DND-41 (cell line): ENCODE results near the gene AKT3.

Experiments
- ATAC-seq: fragments of 200-7000 bp; cut with Tn5 transposase; 3 replicates; pipeline ENCODE4 v1.9.1; 2021; ENCODE audit warnings: low read depth; ENCODE audit not compliant: insufficient read depth
- DNase-seq: peaks from one replicate; pipeline ENCODE4 v3.0.0-alpha.2; 2020
- H2AFZ ChIP-seq: 2 replicates; pipeline ENCODE4 v1.6.0; 2012; ENCODE audit warnings: low read depth, low read length
- H3K27ac ChIP-seq: 2 replicates; pipeline ENCODE4 v1.5.1; 2012; ENCODE audit warnings: low read length, inconsistent platforms
- H3K27me3 ChIP-seq: fragments of 200-600 bp; sonication (generic); 2 replicates; pipeline ENCODE4 v1.6.0; 2012; ENCODE audit warnings: low read length, mild to moderate bottlenecking, inconsistent platforms; ENCODE audit not compliant: insufficient read depth, poor library complexity
- H3K36me3 ChIP-seq: 2 replicates; pipeline ENCODE4 v1.5.1; 2012; ENCODE audit warnings: low read length, inconsistent platforms; ENCODE audit not compliant: insufficient read depth
- H3K4me1 ChIP-seq: 2 replicates; pipeline ENCODE4 v1.5.1; 2012; ENCODE audit warnings: mild to moderate bottlenecking, low read length; ENCODE audit not compliant: insufficient read depth
- H3K4me2 ChIP-seq: 2 replicates; pipeline ENCODE4 v1.6.0; 2012; ENCODE audit warnings: mild to moderate bottlenecking, moderate library complexity, low read length, inconsistent platforms; ENCODE audit not compliant: insufficient read depth
- H3K4me3 ChIP-seq, 2 experiments: fragments of 200-600 bp in 1 of 2; shearing (Covaris generic) in 1 of 2; 2 replicates each; pipeline ENCODE4 v1.5.1; 2012 to 2016; ENCODE audit warnings: inconsistent platforms in 2 of 2, low read length in 2 of 2, mild to moderate bottlenecking in 2 of 2, low read depth in 1 of 2, moderate library complexity in 1 of 2
- H3K79me2 ChIP-seq: 2 replicates; pipeline ENCODE4 v1.6.0; 2012; ENCODE audit warnings: low read length, inconsistent platforms; ENCODE audit not compliant: insufficient read depth
- H3K9ac ChIP-seq: 2 replicates; pipeline ENCODE4 v1.6.0; 2012; ENCODE audit warnings: low read depth, mild to moderate bottlenecking, inconsistent platforms, low read length, moderate library complexity
- H3K9me3 ChIP-seq: 2 replicates; pipeline ENCODE4 v1.5.1; 2012; ENCODE audit warnings: low read length, moderate library complexity, mild to moderate bottlenecking, inconsistent platforms; ENCODE audit not compliant: insufficient read depth, severe bottlenecking
- H4K20me1 ChIP-seq: 2 replicates; pipeline ENCODE4 v1.6.0; 2012; ENCODE audit warnings: low read length; ENCODE audit not compliant: insufficient read depth
- EZH2 ChIP-seq: IDR thresholded peaks from 3 replicates; pipeline ENCODE4 v1.6.1; 2012; ENCODE audit warnings: borderline replicate concordance, low read depth, mild to moderate bottlenecking, moderate library complexity, low read length, inconsistent platforms; ENCODE audit not compliant: severe bottlenecking
- TF ChIP-seq, protein P1 (sequence below): IDR thresholded peaks from 2 replicates; pipeline ENCODE4 v1.5.1; 2012; ENCODE audit warnings: borderline replicate concordance, low read length, moderate library complexity, mild to moderate bottlenecking; ENCODE audit not compliant: poor library complexity, severe bottlenecking; ENCODE audit errors: extremely low read depth

Gene AKT3

GRCh38 chr1:243748706-243749283 is 101.2 kb downstream of the AKT3 start:
- Histone ChIP-seq H3K4me3 (no peak overlapping the region), H3K27ac (no peak overlapping the region), H3K9ac (no peak overlapping the region), H3K4me1 (no peaks in the 10 kb centered on the region), H3K79me2 (peaks cover 7% of the 10 kb centered on the region; the same call in 1 of the 2 replicates), H3K36me3 (no peaks in the 10 kb centered on the region), H4K20me1 (peaks cover 1% of the 10 kb centered on the region; the same call in 1 of the 2 replicates), H2AFZ (no peak overlapping the region), H3K4me2 (no peak overlapping the region), H3K27me3 (no peaks in the 10 kb centered on the region), H3K9me3 (no peaks in the 10 kb centered on the region)
- peak; percentile 99 for ATAC-seq
- TF ChIP-seq, protein P1, sequence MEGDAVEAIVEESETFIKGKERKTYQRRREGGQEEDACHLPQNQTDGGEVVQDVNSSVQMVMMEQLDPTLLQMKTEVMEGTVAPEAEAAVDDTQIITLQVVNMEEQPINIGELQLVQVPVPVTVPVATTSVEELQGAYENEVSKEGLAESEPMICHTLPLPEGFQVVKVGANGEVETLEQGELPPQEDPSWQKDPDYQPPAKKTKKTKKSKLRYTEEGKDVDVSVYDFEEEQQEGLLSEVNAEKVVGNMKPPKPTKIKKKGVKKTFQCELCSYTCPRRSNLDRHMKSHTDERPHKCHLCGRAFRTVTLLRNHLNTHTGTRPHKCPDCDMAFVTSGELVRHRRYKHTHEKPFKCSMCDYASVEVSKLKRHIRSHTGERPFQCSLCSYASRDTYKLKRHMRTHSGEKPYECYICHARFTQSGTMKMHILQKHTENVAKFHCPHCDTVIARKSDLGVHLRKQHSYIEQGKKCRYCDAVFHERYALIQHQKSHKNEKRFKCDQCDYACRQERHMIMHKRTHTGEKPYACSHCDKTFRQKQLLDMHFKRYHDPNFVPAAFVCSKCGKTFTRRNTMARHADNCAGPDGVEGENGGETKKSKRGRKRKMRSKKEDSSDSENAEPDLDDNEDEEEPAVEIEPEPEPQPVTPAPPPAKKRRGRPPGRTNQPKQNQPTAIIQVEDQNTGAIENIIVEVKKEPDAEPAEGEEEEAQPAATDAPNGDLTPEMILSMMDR, result peak; percentile 90
- no peak for TF ChIP-seq EZH2
- DNase-seq, result peak; percentile 22

DNA sequence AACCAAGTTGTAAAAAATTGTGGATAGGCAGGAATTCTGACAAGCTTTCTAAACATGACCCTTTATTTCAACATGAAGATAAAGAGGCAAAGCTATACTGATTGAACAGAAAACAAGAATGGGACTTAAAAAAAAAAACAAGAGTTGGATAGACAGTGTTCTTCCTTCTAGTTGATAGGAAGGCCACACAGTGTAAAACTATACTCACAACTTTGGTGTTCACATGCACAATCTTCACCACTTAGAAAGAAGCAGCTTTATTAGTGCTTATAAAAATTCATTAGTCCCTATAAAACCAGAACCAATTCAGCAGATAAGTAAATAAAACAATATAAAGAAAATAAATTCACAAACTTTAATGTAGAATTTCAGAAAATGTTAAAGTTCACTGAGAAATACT is 101.8 kb downstream of the AKT3 start:
- no peak overlapping the region for H3K4me2 ChIP-seq
- no peak overlapping the region for H3K4me3 ChIP-seq
- ATAC-seq, result no peak

GRCh38 chr1:243746751-243747150 is 103.3 kb downstream of the AKT3 start:
- no peak for ATAC-seq
- TF ChIP-seq EZH2, result no peak
- TF ChIP-seq, protein P1, result no peak
- DNase-seq, result no peak

More for the DNA sequence above, 101.8 kb downstream of the AKT3 start:
- H2AFZ ChIP-seq, result no peak overlapping the region
- TF ChIP-seq EZH2, result no peak
- TF ChIP-seq, protein P1, result no peak
- DNase-seq, result no peak
- H3K79me2 ChIP-seq, result peaks cover 9% of the 10 kb centered on the region; the same call in 1 of the 2 replicates
- no peaks in the 10 kb centered on the region for H3K9me3 ChIP-seq
- H3K27me3 ChIP-seq, result no peaks in the 10 kb centered on the region
- H3K27ac ChIP-seq, result no peak overlapping the region
- H3K9ac ChIP-seq, result no peak overlapping the region
- no peaks in the 10 kb centered on the region for H3K36me3 ChIP-seq
- H3K4me1 ChIP-seq, result no peaks in the 10 kb centered on the region
- H4K20me1 ChIP-seq, result no peaks in the 10 kb centered on the region

More at GRCh38 chr1:243746751-243747150, 103.3 kb downstream of the AKT3 start:
- H3K4me1 ChIP-seq, result no peaks in the 10 kb centered on the region
- H3K4me3 ChIP-seq, result no peak overlapping the region
- H3K4me2 ChIP-seq, result no peak overlapping the region
- no peak overlapping the region for H2AFZ ChIP-seq
- no peaks in the 10 kb centered on the region for H3K9me3 ChIP-seq
- H3K27ac ChIP-seq, result no peak overlapping the region
- H3K27me3 ChIP-seq, result no peaks in the 10 kb centered on the region
- no peak overlapping the region for H3K9ac ChIP-seq
- H3K36me3 ChIP-seq, result no peaks in the 10 kb centered on the region
- H4K20me1 ChIP-seq, result no peaks in the 10 kb centered on the region
- peaks cover 9% of the 10 kb centered on the region; the same call in 1 of the 2 replicates for H3K79me2 ChIP-seq
